Loucy (cell line): ENCODE results near the gene CHD9NB.

Source experiments
- EZH2phosphoT487 ChIP-seq: fragments of 200-600 bp; IDR thresholded peaks from 2 replicates; pipeline ENCODE4 v1.6.1; 2018; ENCODE audit warnings: antibody characterized with exemption, mild to moderate bottlenecking, moderate library complexity, borderline replicate concordance
- TF ChIP-seq, protein P1 (sequence below): fragments of 200-600 bp; sonication (generic); conservative IDR thresholded peaks from 2 replicates; pipeline ENCODE4 v1.5.1; 2014; ENCODE audit warnings: mild to moderate bottlenecking, antibody characterized with exemption, low read length

DNA sequence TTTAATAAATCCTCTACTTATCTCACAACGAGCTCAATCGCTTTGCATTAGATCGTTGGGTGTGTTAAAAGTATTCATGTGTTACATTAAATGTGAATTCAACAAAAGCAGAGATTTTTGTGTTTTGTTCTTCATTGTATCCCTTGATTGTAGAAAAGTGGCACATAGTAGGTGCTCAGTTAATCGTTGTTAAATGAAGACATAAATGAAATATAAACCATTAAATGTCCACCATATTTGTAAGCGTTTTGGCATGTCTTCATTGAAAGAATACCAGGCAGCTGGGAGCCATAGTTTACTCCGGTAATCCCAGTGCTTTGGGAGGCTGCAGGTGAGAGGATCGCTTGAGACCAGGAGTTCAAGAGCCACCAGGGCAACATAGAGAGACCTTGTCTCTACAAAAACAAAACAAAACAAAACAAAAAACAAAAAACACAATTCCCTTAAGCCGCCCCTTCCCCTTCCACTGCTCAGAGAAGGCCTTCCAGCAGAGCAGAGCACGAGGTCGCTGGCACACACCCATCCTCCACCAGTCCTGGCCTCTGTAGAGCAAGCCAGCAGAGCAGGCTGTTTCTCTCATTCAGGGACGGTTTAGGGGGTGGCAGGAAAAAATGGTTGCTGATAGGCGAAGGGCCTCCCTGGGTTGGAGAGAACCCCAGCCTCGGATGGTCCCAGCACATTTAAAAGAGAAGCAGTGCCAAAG lies 1.4 kb upstream of the CHD9NB start:
- TF ChIP-seq, protein P1, sequence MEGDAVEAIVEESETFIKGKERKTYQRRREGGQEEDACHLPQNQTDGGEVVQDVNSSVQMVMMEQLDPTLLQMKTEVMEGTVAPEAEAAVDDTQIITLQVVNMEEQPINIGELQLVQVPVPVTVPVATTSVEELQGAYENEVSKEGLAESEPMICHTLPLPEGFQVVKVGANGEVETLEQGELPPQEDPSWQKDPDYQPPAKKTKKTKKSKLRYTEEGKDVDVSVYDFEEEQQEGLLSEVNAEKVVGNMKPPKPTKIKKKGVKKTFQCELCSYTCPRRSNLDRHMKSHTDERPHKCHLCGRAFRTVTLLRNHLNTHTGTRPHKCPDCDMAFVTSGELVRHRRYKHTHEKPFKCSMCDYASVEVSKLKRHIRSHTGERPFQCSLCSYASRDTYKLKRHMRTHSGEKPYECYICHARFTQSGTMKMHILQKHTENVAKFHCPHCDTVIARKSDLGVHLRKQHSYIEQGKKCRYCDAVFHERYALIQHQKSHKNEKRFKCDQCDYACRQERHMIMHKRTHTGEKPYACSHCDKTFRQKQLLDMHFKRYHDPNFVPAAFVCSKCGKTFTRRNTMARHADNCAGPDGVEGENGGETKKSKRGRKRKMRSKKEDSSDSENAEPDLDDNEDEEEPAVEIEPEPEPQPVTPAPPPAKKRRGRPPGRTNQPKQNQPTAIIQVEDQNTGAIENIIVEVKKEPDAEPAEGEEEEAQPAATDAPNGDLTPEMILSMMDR: no peak
- TF ChIP-seq EZH2phosphoT487: no peak
